HG02623 (cell line): ENCODE data around the gene HPCAL1.

Source experiments
- ATAC-seq: cut with Tn5 transposase; IDR thresholded peaks from one replicate; pipeline ENCODE4 v1.9.1; 2021; ENCODE audit warnings: moderate library complexity; ENCODE audit not compliant: unreplicated experiment

Gene HPCAL1

GRCh38 chr2:10301941-10302478, 694 bp upstream of the HPCAL1 start:
- no peak for ATAC-seq

- peak; percentile 7 for ATAC-seq
Measured at GRCh38 chr2:10303181-10303693, 533 bp downstream of the HPCAL1 start.

GRCh38 chr2:10303694-10304378, 1.1 kb downstream of the HPCAL1 start:
- no peak for ATAC-seq

GRCh38 chr2:10304458-10305253, 2.0 kb downstream of the HPCAL1 start:
- no peak for ATAC-seq

- no peak for ATAC-seq
Measured at GRCh38 chr2:10305254-10305635, 2.5 kb downstream of the HPCAL1 start.

- ATAC-seq, result no peak
Measured at GRCh38 chr2:10305715-10306114, 3.0 kb downstream of the HPCAL1 start.

- ATAC-seq, result no peak
Measured at GRCh38 chr2:10306901-10307463, 4.3 kb downstream of the HPCAL1 start.

- ATAC-seq, result no peak
Measured at GRCh38 chr2:10307561-10308156, 5.0 kb downstream of the HPCAL1 start.

- no peak for ATAC-seq
Measured at GRCh38 chr2:10308866-10309265, 6.2 kb downstream of the HPCAL1 start.

GRCh38 chr2:10309286-10309685, 6.6 kb downstream of the HPCAL1 start:
- no peak for ATAC-seq

- no peak for ATAC-seq
Measured at GRCh38 chr2:10310309-10310888, 7.7 kb downstream of the HPCAL1 start.

- no peak for ATAC-seq
Measured at GRCh38 chr2:10311736-10312135, 9.0 kb downstream of the HPCAL1 start.

- ATAC-seq, result no peak
Measured at GRCh38 chr2:10312437-10312957, 9.8 kb downstream of the HPCAL1 start.

GRCh38 chr2:10316336-10316735, 13.6 kb downstream of the HPCAL1 start:
- no peak for ATAC-seq

- no peak for ATAC-seq
Measured at GRCh38 chr2:10316860-10317259, 14.2 kb downstream of the HPCAL1 start.

- ATAC-seq, result no peak
Measured at GRCh38 chr2:10317646-10318045, 14.9 kb downstream of the HPCAL1 start.

GRCh38 chr2:10318345-10318744, 15.6 kb downstream of the HPCAL1 start:
- ATAC-seq, result no peak

- no peak for ATAC-seq
Measured at GRCh38 chr2:10319892-10320574, 17.3 kb downstream of the HPCAL1 start.

GRCh38 chr2:10320575-10320931, 17.8 kb downstream of the HPCAL1 start:
- no peak for ATAC-seq

- ATAC-seq, result no peak
Measured at GRCh38 chr2:10320933-10321332, 18.2 kb downstream of the HPCAL1 start.
